NCI-H187 (cell line): ENCODE data around the gene RNF217.
"Not testable (repeated sequence)": the region's sequence is repeated elsewhere in the genome, so short reads cannot be mapped to it uniquely, and the experiment has no call there.

ENCODE experiments used
- DNase-seq, 2 experiments: peaks; one replicate each; lab custom pipeline; 2025; lab: John Stamatoyannopoulos, UW

The RNF217 gene

GRCh38 chr6:124963831-124964763 is 1.9 kb downstream of the RNF217 start:
- DNase-seq: no peak

GRCh38 chr6:124964764-124965105 is 2.5 kb downstream of the RNF217 start:
- no peak for DNase-seq

DNA sequence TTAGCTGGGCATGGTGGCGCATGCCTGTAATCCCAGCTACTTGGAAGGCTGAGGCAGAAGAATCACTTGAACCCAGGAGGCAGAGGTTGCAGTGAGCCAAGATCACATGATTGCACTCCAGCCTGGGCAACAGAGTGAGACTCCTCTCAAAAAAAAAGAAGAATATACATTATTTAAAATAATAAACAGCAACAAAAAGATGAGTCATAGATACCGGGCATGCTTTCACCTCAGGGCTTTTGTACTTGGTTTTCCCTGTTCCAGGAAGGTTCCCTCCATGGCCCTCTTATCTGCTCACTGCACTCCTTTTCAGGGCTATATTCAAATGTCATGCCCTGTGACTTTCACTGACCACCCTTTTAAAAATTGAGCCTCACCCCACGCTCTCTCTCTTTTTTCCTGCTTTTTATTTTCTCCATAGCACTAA is 3.2 kb downstream of the RNF217 start:
- DNase-seq: not testable (repeated sequence)

DNA sequence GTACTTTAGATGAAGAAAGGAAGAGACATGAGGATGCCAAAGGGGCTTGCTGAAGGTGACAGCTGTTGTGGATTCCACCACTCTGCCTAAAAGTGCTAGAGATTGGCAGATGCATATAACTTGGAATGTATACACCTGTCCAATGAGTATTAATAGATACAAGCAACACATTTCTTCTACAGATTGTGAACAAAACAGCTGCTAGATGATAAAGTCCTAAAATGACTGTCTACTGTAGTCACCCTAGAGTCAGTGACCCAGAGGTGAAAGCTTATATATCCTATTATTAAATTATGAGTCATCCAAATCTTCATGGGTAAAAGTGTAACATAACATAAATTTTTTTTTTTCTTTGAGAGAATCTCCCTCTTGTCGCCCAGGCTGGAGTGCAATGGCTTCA is 5.2 kb downstream of the RNF217 start:
- no peak for DNase-seq

GRCh38 chr6:124968401-124968800 is 6.2 kb downstream of the RNF217 start:
- no peak for DNase-seq

- DNase-seq: no peak
Measured at GRCh38 chr6:124970243-124970642, 8.0 kb downstream of the RNF217 start.

DNA sequence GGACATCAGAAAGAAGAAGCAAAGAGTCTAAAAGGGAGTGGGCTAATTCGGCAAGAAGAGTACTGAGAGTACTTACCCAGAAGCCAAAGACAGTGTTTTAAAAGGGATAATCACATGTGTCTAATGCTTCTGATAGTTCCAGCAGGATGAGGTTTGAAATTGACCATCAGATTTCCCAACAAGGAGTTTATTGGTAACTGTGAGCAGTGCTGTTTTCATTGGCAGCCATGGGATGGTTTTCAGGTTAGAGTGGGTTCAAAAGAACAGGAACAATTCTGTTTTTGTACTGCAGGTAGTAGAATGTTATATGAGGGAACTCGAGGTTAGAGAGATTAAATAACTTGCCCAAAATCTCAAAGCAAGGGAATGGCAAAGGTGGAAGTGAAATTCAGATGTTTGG is 8.5 kb downstream of the RNF217 start:
- DNase-seq: no peak

DNA sequence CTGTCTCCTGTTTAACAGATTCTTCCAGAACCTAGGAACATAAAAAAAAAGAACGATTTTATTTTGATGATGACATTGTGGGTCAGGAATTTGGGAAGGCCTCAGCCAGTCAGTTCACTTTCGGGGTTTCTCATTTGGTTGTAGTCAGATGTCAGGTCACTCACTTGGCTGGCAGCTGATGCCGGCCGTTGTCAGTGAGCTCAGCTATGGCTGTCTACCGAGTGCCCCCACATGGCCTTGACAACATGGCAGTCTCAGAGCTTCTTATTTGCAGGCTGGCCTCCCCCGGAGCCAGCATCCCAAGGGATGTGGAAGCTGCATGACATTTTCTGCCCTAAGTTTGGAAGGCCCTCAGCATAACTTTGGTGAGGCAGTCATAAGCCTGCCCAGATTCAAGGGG is 11.5 kb downstream of the RNF217 start:
- DNase-seq: no peak

DNA sequence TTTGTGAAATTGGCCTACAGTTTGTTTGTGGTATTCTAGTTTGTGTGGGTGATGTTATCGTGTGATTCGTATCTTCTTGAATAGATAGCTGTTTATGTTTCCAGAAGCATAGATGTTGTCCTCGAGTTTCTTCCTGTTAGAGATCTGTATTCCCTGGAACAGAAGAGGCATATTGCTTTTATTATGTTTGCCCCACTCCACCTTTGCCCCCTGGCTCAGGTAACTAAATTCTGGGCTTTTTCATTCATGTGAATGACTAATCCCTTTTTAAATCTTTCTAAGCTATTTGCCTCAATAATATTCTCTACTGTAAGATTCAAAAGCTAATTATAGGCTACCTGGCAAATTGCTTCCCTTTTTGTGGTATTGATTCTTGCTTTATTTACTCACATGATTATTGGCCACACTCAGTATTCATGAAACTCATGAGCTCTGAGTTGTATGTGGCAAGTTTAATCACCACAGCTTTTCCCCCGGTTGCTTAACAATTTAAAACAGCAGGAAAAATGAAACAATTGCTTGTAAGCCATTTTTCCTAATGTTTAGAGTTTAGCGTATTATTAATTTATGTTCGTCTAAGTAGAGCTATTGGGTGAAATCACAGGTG is 12.6 kb downstream of the RNF217 start:
- no peak for DNase-seq

GRCh38 chr6:124977067-124977908 is 15.1 kb downstream of the RNF217 start:
- DNase-seq: no peak

- DNase-seq: no peak
Measured at GRCh38 chr6:124978451-124979293, 16.4 kb downstream of the RNF217 start.

- DNase-seq: no peak
Measured at GRCh38 chr6:124979294-124979678, 17.0 kb downstream of the RNF217 start.

GRCh38 chr6:124982669-124983068 is 20.4 kb downstream of the RNF217 start:
- DNase-seq: no peak

DNA sequence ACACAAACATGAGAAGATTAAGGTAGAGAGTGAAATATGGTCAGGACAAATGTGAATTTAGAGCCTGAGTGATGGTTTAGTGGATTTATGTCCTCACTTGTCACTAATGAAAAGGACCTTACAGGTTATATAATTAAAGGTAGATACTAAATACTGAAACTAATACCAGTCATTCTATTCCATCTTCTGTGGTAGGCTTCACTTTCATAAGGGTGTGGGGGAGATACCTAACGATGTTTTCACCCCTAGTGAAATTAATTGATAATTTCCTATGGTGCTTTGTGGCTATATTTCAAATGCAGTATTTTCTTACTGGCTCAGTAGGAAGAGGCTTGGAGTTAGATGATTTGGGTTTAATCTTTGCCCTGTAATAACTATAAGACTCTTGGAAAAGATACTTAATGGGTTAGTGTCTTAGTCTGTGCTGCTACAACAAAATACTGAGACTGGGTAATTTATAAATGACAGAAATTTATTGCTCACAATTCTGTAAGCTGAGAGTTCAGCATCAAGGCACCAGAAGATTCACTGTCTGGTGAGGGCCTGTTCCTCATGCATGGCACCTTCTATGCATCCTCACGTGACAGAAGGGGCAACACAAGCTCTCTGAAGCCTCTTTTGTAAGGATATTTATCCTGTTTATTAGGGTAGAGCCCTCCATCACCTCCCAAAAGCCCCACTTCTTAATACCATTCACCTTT is 21.3 kb downstream of the RNF217 start:
- no peak for DNase-seq

DNA sequence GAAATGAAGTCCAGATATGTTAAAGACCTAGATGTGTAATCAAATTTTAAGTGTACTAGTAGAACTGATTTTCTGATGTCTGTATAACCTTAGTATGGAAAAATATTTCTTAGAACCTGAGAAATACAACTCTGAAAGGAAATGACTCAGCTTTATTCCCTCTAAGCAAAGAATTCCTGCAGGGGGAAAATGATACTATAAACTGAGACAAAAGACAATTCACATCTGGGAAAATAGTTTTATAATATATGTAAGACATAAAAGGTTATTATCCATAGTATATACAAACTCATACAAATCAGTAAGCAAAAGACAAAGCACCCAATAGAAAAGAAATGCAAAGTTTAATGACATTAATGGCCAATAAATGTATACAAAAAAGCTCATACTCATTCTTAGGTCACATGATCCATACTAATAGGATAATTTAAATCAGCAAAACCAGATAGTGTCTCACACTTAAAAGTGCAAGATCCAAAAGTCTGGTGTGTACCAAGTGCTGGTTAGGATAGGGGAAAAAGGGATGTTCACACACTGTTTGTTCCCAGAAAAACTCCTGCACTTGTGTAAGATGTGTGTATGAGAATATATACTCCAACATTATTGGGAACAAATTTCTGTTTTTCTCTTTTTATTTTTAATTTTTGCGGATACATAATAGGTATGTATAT is 22.6 kb downstream of the RNF217 start:
- DNase-seq: no peak

DNA sequence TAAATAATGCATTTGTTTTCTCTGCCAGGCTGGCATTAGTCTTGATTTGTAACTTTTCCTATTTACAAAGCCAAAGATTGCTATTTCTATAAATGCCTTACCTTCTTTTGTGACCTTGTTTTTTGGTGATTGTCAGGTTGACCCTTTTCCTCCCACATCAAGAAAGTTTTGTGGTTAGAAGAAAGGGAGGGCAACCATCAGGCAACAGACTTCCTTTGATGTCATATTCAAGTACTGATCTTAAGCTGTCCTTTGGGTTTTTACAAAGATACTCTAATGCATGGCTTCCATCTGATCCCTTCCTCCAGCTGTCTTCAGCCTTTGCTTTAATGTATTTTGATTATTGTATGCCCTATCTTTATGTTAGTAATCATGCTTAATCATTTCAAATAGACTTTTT is 23.9 kb downstream of the RNF217 start:
- no peak for DNase-seq

DNA sequence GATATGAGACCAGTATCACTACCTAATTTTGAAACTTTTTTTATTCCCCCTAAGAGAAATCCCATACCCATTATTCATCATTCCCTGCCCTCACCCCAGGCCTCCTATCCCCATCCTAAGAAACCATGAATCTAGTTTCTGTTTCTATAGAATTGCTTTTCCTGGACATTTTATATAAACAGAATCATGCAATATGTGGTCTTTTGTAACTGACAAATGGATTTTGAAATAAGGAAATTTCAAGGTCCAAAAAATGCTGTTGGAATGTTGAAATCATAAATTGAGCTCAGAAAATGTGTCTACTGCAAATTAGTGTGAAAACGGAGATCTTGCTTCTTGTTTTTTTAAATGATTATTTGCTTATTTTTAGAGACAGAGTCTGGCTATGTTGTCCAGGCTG is 25.1 kb downstream of the RNF217 start:
- no peak for DNase-seq

- DNase-seq: no peak
Measured at GRCh38 chr6:124987999-124988591, 25.9 kb downstream of the RNF217 start.

- no peak for DNase-seq
Measured at GRCh38 chr6:124989136-124989983, 27.1 kb downstream of the RNF217 start.
